Epithelial cell of proximal tubule (primary cell): ENCODE measurements around the gene RSPH9. TPM values are rescaled to one million over a fixed set of nuclear protein-coding genes. Genes with fewer than 3 reads are reported as not detected.

ENCODE experiments used
- DNase-seq: peaks from one replicate; pipeline ENCODE4 v3.0.0-alpha.2; 2011; ENCODE audit warnings: low read depth
- H3K4me3 ChIP-seq: 2 replicates; pipeline ENCODE4 v1.5.1; 2011; ENCODE audit warnings: low read depth, mild to moderate bottlenecking, low read length
- CTCF ChIP-seq: conservative IDR thresholded peaks from 2 replicates; pipeline ENCODE4 v1.5.1; 2012; ENCODE audit warnings: low read depth, mild to moderate bottlenecking, low read length
- total RNA-seq: library from RNA; depleted of rRNA; stranded (reverse); fragments of >200 nt; gene quantifications from 2 replicates; pipeline ENCODE4 v1.2.3, GENCODE V29; 2015

RSPH9 gene
- total RNA-seq, 1 donor from 2014 or later, result not detected

GRCh38 chr6:43687079-43687436, 42.2 kb downstream of the RSPH9 start:
- H3K4me3 ChIP-seq, result peak overlapping the region; percentile 75
- no peak for TF ChIP-seq CTCF
- DNase-seq, result no peak

GRCh38 chr6:43687437-43688347, 42.9 kb downstream of the RSPH9 start, which contains the start of gene MRPS18A:
Gene MRPS18A, minus strand, starts transcription at chr6:43687791. Its CDS starts 12 bp downstream, at chr6:43687779.
- DNase-seq, result no peak
- peak within 1 kb of the TSS; percentile 75 for H3K4me3 ChIP-seq
- no peak for TF ChIP-seq CTCF

- no peak for TF ChIP-seq CTCF
- no peak for DNase-seq
- no peak overlapping the region for H3K4me3 ChIP-seq
Measured at GRCh38 chr6:43689421-43689820, 44.6 kb downstream of the RSPH9 start.

GRCh38 chr6:43695215-43695966, 50.6 kb downstream of the RSPH9 start:
- no peak overlapping the region for H3K4me3 ChIP-seq
- DNase-seq, result no peak
- TF ChIP-seq CTCF, result no peak

GRCh38 chr6:43695967-43696291, 51.1 kb downstream of the RSPH9 start:
- H3K4me3 ChIP-seq, result no peak overlapping the region
- no peak for DNase-seq
- no peak for TF ChIP-seq CTCF

- no peak for TF ChIP-seq CTCF
- H3K4me3 ChIP-seq, result no peak overlapping the region
- DNase-seq, result no peak
Measured at GRCh38 chr6:43697421-43697820, 52.6 kb downstream of the RSPH9 start.
